Breast epithelium (tissue), 3 donors: ENCODE results near the gene ASB8.

Experiments
- CTCF ChIP-seq, 3 donors: fragments of 450-650 bp; IDR thresholded peaks; one replicate each; pipeline ENCODE4 v1.5.1; 2016 to 2017; ENCODE audit warnings: antibody characterized with exemption in 3 of 3, mild to moderate bottlenecking in 3 of 3, moderate library complexity in 3 of 3
- POLR2A ChIP-seq: fragments of 450-650 bp; IDR thresholded peaks from one replicate; pipeline ENCODE4 v1.6.1; 2016; ENCODE audit warnings: antibody characterized with exemption, mild to moderate bottlenecking, moderate library complexity

DNA sequence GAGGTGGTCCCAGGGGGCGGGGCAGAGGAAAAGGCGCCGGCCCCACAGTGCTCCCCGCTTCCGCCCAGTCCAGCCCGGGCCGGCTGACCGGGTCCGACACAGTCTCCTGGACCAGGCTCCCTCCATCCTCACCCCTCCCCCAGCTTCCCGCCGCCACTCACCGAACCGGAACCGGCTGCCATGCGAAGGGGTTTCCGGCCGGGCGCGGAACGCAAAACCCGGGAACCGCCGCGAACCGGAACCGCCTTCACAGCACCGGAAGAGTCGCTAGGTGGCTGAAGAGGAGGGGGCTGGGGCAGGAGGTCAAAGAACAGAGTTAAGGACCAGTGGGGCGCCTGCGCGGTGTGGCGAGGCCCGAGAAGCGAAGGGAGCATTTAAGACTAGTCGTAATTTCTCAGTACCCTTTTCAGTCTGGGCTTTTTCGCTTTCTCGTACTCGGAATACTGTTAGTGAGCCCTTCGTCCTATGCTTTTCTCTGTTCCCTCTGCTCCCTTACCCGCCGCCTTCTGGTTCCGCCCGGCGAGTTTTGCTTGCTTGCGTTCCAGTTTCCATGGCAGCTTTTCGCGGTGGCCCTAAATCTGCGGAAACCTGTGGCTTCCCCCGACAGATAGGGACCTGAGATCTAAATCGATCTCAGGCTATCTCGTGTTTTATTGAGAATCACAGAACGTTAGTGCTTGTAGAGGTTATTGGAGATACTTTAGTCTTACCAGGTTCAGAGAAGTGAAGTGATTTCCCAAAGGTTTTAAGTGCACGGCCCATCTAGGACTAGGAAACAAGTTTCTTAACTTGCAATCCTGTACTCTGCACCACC is 51.2 kb downstream of the ASB8 start, which contains the start of gene SENP1:
- TF ChIP-seq POLR2A (no peak), CTCF (IDR thresholded peaks at IDR 0.05) (peak in 2 of 3 donors; percentile 47 to 55)
